ENCODE measurements around the gene SNF8.
A peak's percentile ranks its signal among the peaks of the same experiment; 100 is the strongest.

The SNF8 gene

DNA sequence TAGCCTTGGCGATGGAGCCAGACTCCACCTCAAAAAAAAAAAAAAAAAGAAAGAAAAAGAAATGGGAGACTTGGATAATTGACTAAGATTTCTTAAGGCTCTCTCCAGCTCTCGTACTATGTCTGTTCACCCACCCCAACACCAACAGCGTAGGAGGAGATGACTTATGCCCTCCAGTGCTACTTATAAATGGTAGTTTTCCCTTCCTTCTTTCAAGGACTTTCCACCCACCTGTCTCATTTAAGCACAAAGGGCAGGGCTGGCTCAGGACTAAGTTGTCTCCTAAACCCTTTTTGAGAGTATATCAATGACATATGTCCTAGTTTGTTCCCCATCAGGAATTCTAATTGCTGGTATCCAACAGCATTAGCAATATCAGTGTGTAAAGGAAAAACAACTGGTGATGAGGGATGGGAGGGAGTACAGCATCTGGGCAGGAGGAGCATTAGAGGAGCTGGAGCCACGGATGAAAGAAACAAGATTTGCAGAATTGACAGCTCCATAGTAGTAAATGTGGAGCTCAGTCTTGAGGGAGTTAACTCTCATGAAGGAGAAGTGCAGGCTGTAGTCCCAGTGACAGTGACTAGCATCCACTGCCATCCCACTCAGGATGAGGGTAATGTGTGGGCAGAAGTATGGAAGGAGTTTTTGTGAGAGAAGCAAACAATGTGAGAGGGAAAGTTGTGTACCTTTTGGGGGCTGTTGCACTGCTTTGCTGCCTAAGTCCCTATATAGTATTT, 19.2 kb downstream of the SNF8 start:
- Histone ChIP-seq H3K9me3 (no peaks in the 10 kb centered on the region), H3K4me1 (peaks cover under 1% of the 10 kb centered on the region), H3K27me3 (no peaks in the 10 kb centered on the region), H3K36me3 (peaks cover 80% of the 10 kb centered on the region), H3K4me3 (ENCODE audit: low read depth, low read length) (no peak overlapping the region)
- TF ChIP-seq CTCF (IDR thresholded peaks at IDR 0.05; ENCODE audit: low read depth, low read length), result no peak
- DNase-seq, result no peak

- Histone ChIP-seq H3K4me3 (ENCODE audit: low read depth, low read length) (no peak overlapping the region), H3K36me3 (peaks cover 86% of the 10 kb centered on the region), H3K27me3 (no peaks in the 10 kb centered on the region), H3K9me3 (no peaks in the 10 kb centered on the region), H3K4me1 (no peaks in the 10 kb centered on the region)
- no peak for TF ChIP-seq CTCF (IDR thresholded peaks at IDR 0.05; ENCODE audit: low read depth, low read length)
- no peak for DNase-seq
These were observed 29.0 kb downstream of the SNF8 start for GRCh38 chr17:48915459-48916282.

- Histone ChIP-seq H3K9me3 (no peaks in the 10 kb centered on the region), H3K36me3 (peaks cover 61% of the 10 kb centered on the region), H3K4me3 (ENCODE audit: low read depth, low read length) (no peak overlapping the region), H3K4me1 (peaks cover 5% of the 10 kb centered on the region), H3K27me3 (no peaks in the 10 kb centered on the region)
- DNase-seq, result no peak
- TF ChIP-seq CTCF (IDR thresholded peaks at IDR 0.05; ENCODE audit: low read depth, low read length), result no peak
These were observed 32.2 kb downstream of the SNF8 start for GRCh38 chr17:48912476-48912875.

DNA sequence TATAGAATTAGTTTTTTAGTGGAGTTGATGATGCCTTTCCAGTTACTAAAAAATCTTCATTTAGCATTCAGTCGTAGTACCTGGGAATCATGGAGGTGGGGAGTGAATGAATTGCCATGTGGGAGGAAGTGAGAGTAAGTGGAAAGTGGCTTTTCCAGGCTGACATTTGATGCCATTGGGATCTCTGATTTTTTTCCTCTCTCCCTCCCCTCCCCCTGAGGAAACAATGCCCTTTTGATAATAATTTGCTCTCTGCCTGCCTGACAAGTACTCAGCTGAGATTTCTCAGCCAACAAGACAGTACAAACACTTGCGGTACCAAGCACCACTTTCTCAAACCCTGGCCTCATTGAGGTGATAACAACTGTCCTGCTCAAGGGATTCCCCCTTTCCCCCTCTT, 34.3 kb downstream of the SNF8 start:
- Histone ChIP-seq H3K27me3 (no peaks in the 10 kb centered on the region), H3K4me1 (peaks cover 5% of the 10 kb centered on the region), H3K9me3 (no peaks in the 10 kb centered on the region), H3K36me3 (peaks cover 43% of the 10 kb centered on the region), H3K4me3 (ENCODE audit: low read depth, low read length) (no peak overlapping the region; the same call in 1 of the 2 replicates)
- no peak for DNase-seq
- no peak for TF ChIP-seq CTCF (IDR thresholded peaks at IDR 0.05; ENCODE audit: low read depth, low read length)

GRCh38 chr17:48909783-48910182, 34.9 kb downstream of the SNF8 start:
- Histone ChIP-seq H3K9me3 (no peaks in the 10 kb centered on the region), H3K27me3 (no peaks in the 10 kb centered on the region), H3K36me3 (peaks cover 40% of the 10 kb centered on the region), H3K4me3 (ENCODE audit: low read depth, low read length) (peak overlapping the region; percentile 72), H3K4me1 (peaks cover 5% of the 10 kb centered on the region)
- no peak for DNase-seq
- no peak for TF ChIP-seq CTCF (IDR thresholded peaks at IDR 0.05; ENCODE audit: low read depth, low read length)

All from BE2C (cell line).